ENCODE results near the gene VWA2. TPM values are rescaled to one million over a fixed set of nuclear protein-coding genes. Genes with fewer than 3 reads are reported as not detected.

Gene VWA2
- total RNA-seq, 1 donor from 2014 or later = 10.6 TPM

- no peak for ATAC-seq
- H3K9me3 ChIP-seq = no peaks in the 10 kb centered on the region
- H3K4me1 ChIP-seq = no peaks in the 10 kb centered on the region
- no peak overlapping the region for H3K27ac ChIP-seq
- no peak for DNase-seq
- no peak for TF ChIP-seq CTCF (IDR thresholded peaks at IDR 0.05)
- no peak overlapping the region for H3K4me3 ChIP-seq
- intact Hi-C loops (cut with DNase I) = no loop called here
- no peaks in the 10 kb centered on the region for H3K27me3 ChIP-seq (ENCODE audit: low read depth)
- no peaks in the 10 kb centered on the region for H3K36me3 ChIP-seq
Measured at GRCh38 chr10:114336823-114337509, 97.9 kb downstream of the VWA2 start.

- no peak overlapping the region for H3K4me3 ChIP-seq
- no peaks in the 10 kb centered on the region for H3K9me3 ChIP-seq
- no peaks in the 10 kb centered on the region for H3K4me1 ChIP-seq
- no peaks in the 10 kb centered on the region for H3K36me3 ChIP-seq
- DNase-seq (no peak), ATAC-seq (no peak)
- no peak for TF ChIP-seq CTCF (IDR thresholded peaks at IDR 0.05)
- intact Hi-C loops (cut with DNase I) = no loop called here
- H3K27ac ChIP-seq = no peak overlapping the region
- H3K27me3 ChIP-seq (ENCODE audit: low read depth) = no peaks in the 10 kb centered on the region
Measured at GRCh38 chr10:114337510-114338462, 98.7 kb downstream of the VWA2 start.

GRCh38 chr10:114340816-114341215, 101.8 kb downstream of the VWA2 start:
- intact Hi-C loops (cut with DNase I) = no loop called here
- H3K36me3 ChIP-seq = no peaks in the 10 kb centered on the region
- no peak for TF ChIP-seq CTCF (IDR thresholded peaks at IDR 0.05)
- no peak overlapping the region for H3K27ac ChIP-seq
- peaks cover 7% of the 10 kb centered on the region for H3K4me1 ChIP-seq
- no peaks in the 10 kb centered on the region for H3K9me3 ChIP-seq
- DNase-seq = no peak
- H3K4me3 ChIP-seq = no peak overlapping the region
- ATAC-seq = peak in 1 of 2 donors; percentile 25
- no peaks in the 10 kb centered on the region for H3K27me3 ChIP-seq (ENCODE audit: low read depth)

Other genes with a start within 250 kb of the VWA2 start
- 35.6 TPM for gene ADRB1, start 195.4 kb upstream of the VWA2 start, total RNA-seq
- 33.1 TPM for gene CCDC186, start 65.1 kb upstream of the VWA2 start, total RNA-seq
- 0.09 TPM for gene TDRD1, start 59.9 kb upstream of the VWA2 start, total RNA-seq
- 5.3 TPM for gene AFAP1L2, start 165.2 kb downstream of the VWA2 start, total RNA-seq